ENCODE measurements around the gene KRTAP4-8.
"Not testable (repeated sequence)": the region's sequence is repeated elsewhere in the genome, so short reads cannot be mapped to it uniquely, and the experiment has no call there.

KRTAP4-8 gene

DNA sequence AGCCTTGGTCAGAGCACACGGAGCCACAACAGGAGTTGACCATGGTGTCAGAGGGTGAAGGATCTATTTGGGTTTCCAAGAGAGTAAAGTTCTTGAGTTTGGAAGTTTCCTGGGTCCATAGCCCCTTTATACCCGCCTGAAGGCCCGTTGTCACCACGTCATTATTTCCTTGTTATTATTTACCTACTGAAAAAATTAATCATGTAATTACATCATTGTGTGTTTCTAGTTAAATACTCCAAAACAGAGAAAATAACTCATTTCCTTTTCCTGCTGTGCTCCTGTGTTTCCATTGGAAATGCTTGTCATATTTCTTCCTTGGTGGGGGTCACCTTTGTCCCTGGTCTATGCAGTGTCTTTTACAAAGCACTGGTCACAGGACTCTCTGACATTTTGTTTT is at the start of gene KRTAP4-8:
KRTAP4-8 (minus strand) TSS at position 101 of the 400 bp plus-strand sequence; CDS start at position 43, 58 bp downstream.
- DNase-seq (ENCODE audit: low spot score): no peak

GRCh38 chr17:41145261-41145660 is 47.3 kb upstream of the KRTAP4-8 start:
- no peak for DNase-seq (ENCODE audit: low spot score)

GRCh38 chr17:41144846-41145245 is 46.9 kb upstream of the KRTAP4-8 start:
- no peak for DNase-seq (ENCODE audit: low spot score)

GRCh38 chr17:41141361-41141760 is 43.4 kb upstream of the KRTAP4-8 start:
- DNase-seq (ENCODE audit: low spot score): no peak

GRCh38 chr17:41140360-41141131 is 42.6 kb upstream of the KRTAP4-8 start, which contains the start of gene KRTAP4-6:
TSS of gene KRTAP4-6 (minus strand) at chr17:41140544. CDS start at chr17:41140487, 57 bp downstream.
- DNase-seq (ENCODE audit: low spot score): peak; percentile 54

GRCh38 chr17:41139865-41140264 is 41.9 kb upstream of the KRTAP4-8 start:
- DNase-seq (ENCODE audit: low spot score): not testable (repeated sequence)

GRCh38 chr17:41133880-41134735 is 36.2 kb upstream of the KRTAP4-8 start:
- no peak for DNase-seq (ENCODE audit: low spot score)

GRCh38 chr17:41131979-41132378 is 34.0 kb upstream of the KRTAP4-8 start:
- DNase-seq (ENCODE audit: low spot score): no peak

DNA sequence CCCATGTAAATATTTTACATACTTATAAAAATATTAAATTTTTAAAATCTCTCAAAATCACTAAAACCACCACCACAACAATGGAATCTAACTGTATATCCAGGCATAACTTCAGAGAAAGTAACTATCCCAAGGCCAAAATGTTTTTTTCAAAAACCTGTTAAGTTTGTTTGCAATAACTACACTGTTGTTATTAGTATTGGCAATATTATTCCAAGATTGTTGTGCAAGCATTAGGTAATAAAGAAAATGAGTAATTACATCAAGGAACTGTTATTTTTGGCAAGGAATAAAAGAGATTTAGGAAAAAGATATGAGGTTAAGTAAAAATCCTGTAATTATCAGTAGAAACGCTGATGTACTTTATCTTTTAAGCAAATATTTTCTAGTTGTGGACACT is 29.4 kb upstream of the KRTAP4-8 start:
- DNase-seq (ENCODE audit: low spot score): no peak

GRCh38 chr17:41126412-41126811 is 28.5 kb upstream of the KRTAP4-8 start:
- no peak for DNase-seq (ENCODE audit: low spot score)

DNA sequence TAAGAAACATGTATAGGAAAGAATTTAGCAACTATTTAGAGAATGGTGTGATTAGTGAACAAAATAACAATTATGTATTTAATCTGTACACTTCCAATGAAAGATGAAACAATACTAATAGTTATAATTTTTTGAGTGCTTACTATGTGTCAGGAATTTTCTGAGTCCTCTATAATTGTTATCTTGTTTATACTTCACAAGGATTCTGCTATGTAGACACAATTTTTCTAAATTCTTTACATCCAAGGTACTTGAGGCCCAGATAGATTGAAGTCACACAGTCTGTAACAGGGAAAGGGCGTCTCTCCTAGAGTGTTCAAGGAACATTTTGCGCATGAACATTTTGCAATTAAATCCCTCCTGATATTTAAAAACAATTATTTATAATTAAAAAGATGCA is 27.1 kb upstream of the KRTAP4-8 start:
- DNase-seq (ENCODE audit: low spot score): no peak

DNA sequence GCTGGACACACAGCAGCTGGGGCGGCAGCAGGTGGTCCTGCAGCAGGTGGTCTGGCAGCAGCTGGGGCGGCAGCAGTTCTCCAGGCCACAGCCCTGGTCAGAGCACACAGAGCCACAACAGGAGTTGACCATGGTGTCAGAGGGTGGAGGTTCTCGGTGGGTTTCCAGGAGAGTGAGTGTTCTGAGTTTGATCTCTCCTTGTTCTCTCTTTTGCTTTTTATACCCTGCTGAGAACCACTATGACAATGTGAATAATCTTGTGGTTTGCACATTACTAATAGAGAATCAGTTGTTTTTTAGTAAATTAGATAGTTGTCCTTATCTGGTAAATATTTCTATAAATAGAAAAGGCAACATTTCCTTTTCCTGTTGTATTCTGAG is 26.0 kb upstream of the KRTAP4-8 start, which contains the start of gene KRTAP4-12:
KRTAP4-12 (minus strand) TSS at position 192 of the 381 bp plus-strand sequence; CDS start at position 132, 60 bp downstream.
- not testable (repeated sequence) for DNase-seq (ENCODE audit: low spot score)

DNA sequence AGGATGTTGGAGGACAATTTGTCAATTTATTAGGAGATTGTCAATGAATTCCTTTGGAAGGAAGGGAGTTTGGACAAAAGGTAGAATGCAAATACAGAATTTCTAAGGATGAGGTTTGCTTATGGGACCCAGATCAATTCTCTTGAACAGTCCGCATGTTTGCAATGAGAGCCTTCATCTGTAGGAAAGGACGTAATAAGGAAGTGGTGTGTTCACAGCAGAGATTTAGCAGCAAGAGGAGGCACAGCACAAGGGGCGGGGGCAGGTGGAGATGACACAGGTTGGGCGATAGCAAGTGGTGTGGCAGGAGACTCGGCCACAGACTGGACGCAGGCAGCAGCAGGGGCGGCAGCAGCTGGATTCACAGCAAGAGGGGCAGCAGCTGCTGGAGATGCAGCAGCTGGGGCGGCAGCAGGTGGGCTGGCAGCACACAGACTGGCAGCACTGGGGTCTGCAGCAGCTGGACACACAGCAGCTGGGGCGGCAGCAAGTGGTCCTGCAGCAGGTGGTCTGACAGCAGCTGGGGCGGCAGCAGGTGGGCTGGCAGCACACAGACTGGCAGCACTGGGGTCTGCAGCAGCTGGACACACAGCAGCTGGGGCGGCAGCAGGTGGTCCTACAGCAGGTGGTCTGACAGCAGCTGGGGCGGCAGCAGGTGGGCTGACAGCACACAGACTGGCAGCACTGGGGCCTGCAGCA is 25.5 kb upstream of the KRTAP4-8 start:
- not testable (repeated sequence) for DNase-seq (ENCODE audit: low spot score)

DNA sequence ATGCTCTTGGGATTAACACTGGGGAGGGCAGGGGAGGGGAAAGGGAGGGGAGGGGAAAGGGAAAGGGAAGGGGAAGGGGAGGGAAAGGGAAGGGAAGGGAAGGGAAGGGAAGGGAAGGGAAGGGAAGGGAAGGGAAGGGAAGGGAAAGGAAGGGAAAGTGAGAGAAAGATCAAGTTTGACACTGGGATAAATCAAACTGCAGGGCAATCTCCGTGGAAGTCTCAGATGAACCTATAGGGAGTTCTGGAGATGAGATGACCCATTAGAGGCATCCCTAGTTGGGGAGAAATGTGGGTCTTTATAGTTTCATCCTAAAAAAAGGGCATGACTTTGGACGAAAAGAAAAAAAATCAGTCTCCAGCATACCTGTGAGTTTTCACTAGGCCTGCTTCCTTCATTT is 23.8 kb upstream of the KRTAP4-8 start:
- DNase-seq (ENCODE audit: low spot score): no peak

- not testable (repeated sequence) for DNase-seq (ENCODE audit: low spot score)
Observed at GRCh38 chr17:41119696-41120690, 22.1 kb upstream of the KRTAP4-8 start.

- DNase-seq (ENCODE audit: low spot score): no peak
Observed at GRCh38 chr17:41118721-41119120, 20.8 kb upstream of the KRTAP4-8 start.

DNA sequence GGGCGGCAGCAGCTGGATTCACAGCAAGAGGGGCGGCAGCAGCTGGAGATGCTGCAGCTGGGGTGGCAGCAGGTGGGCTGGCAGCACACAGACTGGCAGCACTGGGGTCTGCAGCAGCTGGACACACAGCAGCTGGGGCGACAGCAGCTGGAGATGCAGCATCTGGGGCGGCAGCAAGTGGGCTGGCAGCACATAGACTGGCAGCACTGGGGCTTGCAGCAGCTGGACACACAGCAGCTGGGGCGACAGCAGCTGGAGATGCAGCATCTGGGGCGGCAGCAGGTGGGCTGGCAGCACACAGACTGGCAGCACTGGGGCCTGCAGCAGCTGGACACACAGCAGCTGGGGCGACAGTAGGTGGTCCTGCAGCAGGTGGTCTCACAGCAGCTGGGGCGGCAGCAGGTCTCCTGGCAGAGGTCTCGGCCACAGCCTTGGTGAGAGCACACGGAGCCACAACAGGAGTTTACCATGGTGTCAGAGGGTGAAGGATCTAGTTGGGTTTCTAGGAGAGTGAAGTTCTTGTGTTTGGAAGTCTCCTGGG is 20.0 kb upstream of the KRTAP4-8 start, which contains the start of gene KRTAP4-11:
KRTAP4-11 (minus strand) TSS at position 528 of the 541 bp plus-strand sequence; CDS start at position 470, 58 bp downstream.
- not testable (repeated sequence) for DNase-seq (ENCODE audit: low spot score)

- DNase-seq (ENCODE audit: low spot score): no peak
Observed at GRCh38 chr17:41116297-41116696, 18.4 kb upstream of the KRTAP4-8 start.

DNA sequence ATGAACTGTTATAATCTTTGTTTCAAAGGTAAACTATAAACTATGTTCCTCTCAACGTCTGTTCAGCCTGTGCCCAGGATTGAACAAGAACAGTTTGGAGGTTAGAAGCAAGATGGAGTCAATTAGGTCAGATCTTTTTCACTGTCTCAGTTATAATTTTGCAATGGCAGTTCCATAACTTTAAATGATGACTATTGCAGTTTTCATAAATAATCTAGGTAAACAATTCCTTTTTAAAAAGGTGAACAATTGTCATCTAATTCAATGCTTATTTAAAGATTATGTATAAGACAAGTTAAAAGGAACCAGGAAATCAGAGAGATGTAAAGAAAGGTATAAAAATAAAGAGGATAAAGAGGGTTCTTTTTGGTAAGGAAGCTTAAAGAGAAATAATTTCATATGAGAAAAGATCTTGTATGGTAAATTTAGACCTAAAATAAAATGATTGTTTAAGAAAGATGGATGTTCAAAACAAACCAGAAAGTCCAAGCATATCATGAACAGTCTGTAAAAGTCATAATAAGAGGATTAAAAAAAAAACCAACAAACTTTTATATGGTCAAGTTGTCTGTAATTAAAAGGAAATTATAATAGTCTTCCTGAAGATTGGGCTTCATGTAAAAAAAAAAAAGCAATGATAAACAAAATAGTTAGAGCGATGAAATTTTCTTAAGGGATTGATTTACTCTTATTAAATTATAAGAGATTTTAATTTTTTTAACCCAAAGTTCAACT is 13.4 kb upstream of the KRTAP4-8 start:
- no peak for DNase-seq (ENCODE audit: low spot score)

All from GM03348 (cell line).